GM12891 (cell line): ENCODE measurements around the gene RNASE4.

Experiments
- POLR2A ChIP-seq: IDR thresholded peaks from 2 replicates; pipeline ENCODE4 v1.6.1; 2011; ENCODE audit warnings: low read depth, low read length, control low read depth
- POLR2AphosphoS5 ChIP-seq: IDR thresholded peaks from 2 replicates; pipeline ENCODE4 v1.6.1; 2011; ENCODE audit warnings: low read depth, low read length, control low read depth

DNA sequence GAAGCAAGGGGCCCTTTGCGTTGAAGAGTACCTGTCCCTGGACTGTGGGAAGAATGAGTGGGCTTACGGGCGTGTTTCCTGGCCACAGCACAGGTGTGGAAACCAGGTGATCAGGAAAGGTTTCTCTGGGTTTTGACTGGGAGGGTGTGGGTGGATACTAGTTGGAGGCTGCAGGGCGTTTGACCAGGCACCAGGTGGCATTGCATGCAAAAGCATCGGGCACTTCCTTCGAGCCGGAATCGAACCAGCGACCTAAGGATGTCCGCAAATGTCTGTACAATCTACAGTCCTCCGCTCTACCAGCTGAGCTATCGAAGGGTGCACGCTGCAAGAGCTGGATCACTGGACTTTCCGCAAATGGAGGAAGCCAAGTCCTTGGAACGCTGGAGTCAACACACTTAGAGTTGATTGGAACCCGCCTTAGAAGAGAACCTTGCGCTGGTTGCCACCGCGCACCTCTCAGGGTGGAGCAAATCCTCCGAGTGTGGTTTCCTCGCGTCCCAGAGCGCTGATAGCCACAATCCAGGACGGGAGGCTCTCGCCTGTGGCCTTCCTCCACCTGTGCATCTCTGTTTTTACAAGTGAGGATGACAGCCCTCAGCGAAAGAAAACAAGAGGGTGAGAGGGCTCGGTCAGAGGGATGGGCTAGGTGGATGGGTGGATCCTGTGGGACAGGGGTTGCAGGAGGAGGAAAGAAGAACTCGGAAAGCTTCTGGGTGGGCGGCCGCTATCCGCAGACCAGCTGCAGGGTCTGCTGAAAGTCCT is 21.2 kb upstream of the RNASE4 start:
- no peak for TF ChIP-seq POLR2AphosphoS5
- TF ChIP-seq POLR2A = no peak
